OCI-LY7 (cell line): ENCODE measurements around the gene LHFPL6. TPM values are rescaled to one million over a fixed set of nuclear protein-coding genes. Genes with fewer than 3 reads are reported as not detected.

Source experiments
- BruUV-seq: library from RNA; stranded (reverse); fragments of 400-500 nt; replicated peaks from 2 replicates; lab custom pipeline; 2021; lab: Mats Ljungman, UMichigan
- CTCF ChIA-PET: fragments of 300-600 bp; sonication (Branson Sonifier 250); formaldehyde crosslinking; loops from one replicate; lab custom pipeline; 2022; ENCODE audit warnings: antibody characterized with exemption; ENCODE audit not compliant: unreplicated experiment; lab: Charles Lee
- POLR2A ChIA-PET: fragments of 300-600 bp; sonication (Branson Sonifier 250); formaldehyde crosslinking; loops from one replicate; lab custom pipeline; 2022; ENCODE audit warnings: antibody characterized with exemption; lab: Charles Lee
- DNase-seq: peaks from one replicate; pipeline ENCODE4 v3.0.0-alpha.2; 2015; ENCODE audit warnings: low spot score
- H2AFZ ChIP-seq: fragments of 200-600 bp; sonication (generic), shearing (Covaris generic); 2 replicates; pipeline ENCODE4 v1.6.1; 2014; ENCODE audit warnings: mild to moderate bottlenecking, antibody characterized with exemption, low read length, moderate library complexity
- H3K27ac ChIP-seq: fragments of 200-600 bp; sonication (generic); 2 replicates; pipeline ENCODE4 v1.5.1; 2014; ENCODE audit warnings: mixed run types, low read depth, mild to moderate bottlenecking, moderate library complexity, low read length, inconsistent platforms; ENCODE audit not compliant: poor library complexity, severe bottlenecking
- H3K36me3 ChIP-seq: fragments of 200-600 bp; sonication (generic); 2 replicates; pipeline ENCODE4 v1.6.1; 2014; ENCODE audit warnings: mild to moderate bottlenecking, antibody characterized with exemption, low read length, moderate library complexity, mixed read lengths; ENCODE audit not compliant: insufficient read depth
- H3K4me1 ChIP-seq: fragments of 200-600 bp; sonication (generic); 2 replicates; pipeline ENCODE4 v1.5.1; 2014; ENCODE audit warnings: mild to moderate bottlenecking, low read length; ENCODE audit not compliant: insufficient read depth, poor library complexity, severe bottlenecking
- H3K4me2 ChIP-seq: fragments of 200-600 bp; sonication (generic); 2 replicates; pipeline ENCODE4 v1.6.1; 2014; ENCODE audit warnings: mild to moderate bottlenecking, low read length
- H3K4me3 ChIP-seq: fragments of 200-600 bp; sonication (generic); 2 replicates; pipeline ENCODE4 v1.5.1; 2014; ENCODE audit warnings: mild to moderate bottlenecking, low read depth, low read length; ENCODE audit not compliant: poor library complexity, severe bottlenecking
- H3K79me2 ChIP-seq: fragments of 200-600 bp; sonication (generic); 2 replicates; pipeline ENCODE4 v1.6.1; 2016; ENCODE audit warnings: low read depth, mild to moderate bottlenecking, low read length, moderate library complexity, mixed read lengths; ENCODE audit not compliant: insufficient read depth
- H3K9me2 ChIP-seq: fragments of 200-600 bp; sonication (generic); 2 replicates; pipeline ENCODE4 v1.6.1; 2016; ENCODE audit warnings: mild to moderate bottlenecking, low read length, mixed read lengths; ENCODE audit not compliant: insufficient read depth
- H3K9me3 ChIP-seq: fragments of 200-600 bp; sonication (generic); 2 replicates; pipeline ENCODE4 v1.6.1; 2014; ENCODE audit warnings: mild to moderate bottlenecking, mixed run types, low read length, mixed read lengths
- H4K20me1 ChIP-seq: fragments of 200-600 bp; sonication (generic); 2 replicates; pipeline ENCODE4 v1.6.1; 2014; ENCODE audit warnings: mild to moderate bottlenecking, antibody characterized with exemption, low read length, moderate library complexity, mixed read lengths; ENCODE audit not compliant: insufficient read depth
- EZH2phosphoT487 ChIP-seq: fragments of 200-600 bp; sonication (generic); IDR thresholded peaks from 2 replicates; pipeline ENCODE4 v1.6.1; 2018; ENCODE audit warnings: low read depth, borderline replicate concordance, mild to moderate bottlenecking, mixed run types, antibody characterized with exemption, low read length, moderate library complexity, mixed read lengths
- intact Hi-C: fragments of 100-400 bp; cut with micrococcal nuclease; formaldehyde crosslinking; loops from one replicate; pipeline ENCODE4 v1.10.0; 2022; ENCODE audit not compliant: unreplicated experiment
- total RNA-seq, 2 experiments: library from RNA; depleted of rRNA in 1 of 2; stranded (reverse); fragments of >200 nt in 1 of 2; shearing (Covaris generic) in 1 of 2; gene quantifications; 2 replicates each; pipeline ENCODE4 v1.2.3, GENCODE V29; 2014 to 2022
- TF ChIP-seq, protein P1 (sequence below): fragments of 200-600 bp; sonication (generic); conservative IDR thresholded peaks from 2 replicates; pipeline ENCODE4 v1.5.1; 2014; ENCODE audit warnings: mild to moderate bottlenecking, antibody characterized with exemption, low read length, moderate library complexity, mixed read lengths

LHFPL6 gene
- total RNA-seq, 2 experiments from 2014 or later: 15.1 to 27.7 TPM

DNA sequence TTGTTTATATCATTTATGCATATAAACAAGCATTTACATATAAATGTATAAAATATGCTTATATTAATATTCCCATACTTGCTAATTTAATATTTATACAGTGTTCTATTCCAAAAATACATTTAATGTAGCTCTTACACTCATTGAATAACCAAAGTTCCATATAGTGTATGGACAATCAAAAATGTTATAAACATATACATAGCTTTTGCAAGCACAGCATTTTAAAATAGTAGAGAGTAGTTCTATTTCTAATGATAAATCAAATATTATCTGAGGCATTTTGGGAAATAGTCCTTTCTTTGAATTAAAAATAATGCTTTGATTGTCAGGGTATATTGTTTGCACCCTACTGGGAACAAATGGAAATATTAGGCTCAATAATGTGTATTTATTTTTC lies 30.0 kb upstream of the LHFPL6 start:
- DNase-seq: no peak
- no peaks in the 10 kb centered on the region for H3K4me1 ChIP-seq
- H3K27ac ChIP-seq: no peak overlapping the region
- 0 out of 2 replicates have a peak, but pooled peaks cover 5% of the 10 kb centered on the region for H3K9me3 ChIP-seq
- no TSS peak for BruUV-seq
- ChIA-PET POLR2A (interaction anchor here (0.5 to 0.7 kb wide), 2 partner anchors 295 to 425 kb away, joined by 3 read pairs; no protein-coding TSS in a partner anchor), CTCF (no interaction called here)
- no peaks in the 10 kb centered on the region for H4K20me1 ChIP-seq
- no peaks in the 10 kb centered on the region for H3K36me3 ChIP-seq
- no peak overlapping the region for H3K4me2 ChIP-seq
- TF ChIP-seq EZH2phosphoT487: no peak
- TF ChIP-seq, protein P1, sequence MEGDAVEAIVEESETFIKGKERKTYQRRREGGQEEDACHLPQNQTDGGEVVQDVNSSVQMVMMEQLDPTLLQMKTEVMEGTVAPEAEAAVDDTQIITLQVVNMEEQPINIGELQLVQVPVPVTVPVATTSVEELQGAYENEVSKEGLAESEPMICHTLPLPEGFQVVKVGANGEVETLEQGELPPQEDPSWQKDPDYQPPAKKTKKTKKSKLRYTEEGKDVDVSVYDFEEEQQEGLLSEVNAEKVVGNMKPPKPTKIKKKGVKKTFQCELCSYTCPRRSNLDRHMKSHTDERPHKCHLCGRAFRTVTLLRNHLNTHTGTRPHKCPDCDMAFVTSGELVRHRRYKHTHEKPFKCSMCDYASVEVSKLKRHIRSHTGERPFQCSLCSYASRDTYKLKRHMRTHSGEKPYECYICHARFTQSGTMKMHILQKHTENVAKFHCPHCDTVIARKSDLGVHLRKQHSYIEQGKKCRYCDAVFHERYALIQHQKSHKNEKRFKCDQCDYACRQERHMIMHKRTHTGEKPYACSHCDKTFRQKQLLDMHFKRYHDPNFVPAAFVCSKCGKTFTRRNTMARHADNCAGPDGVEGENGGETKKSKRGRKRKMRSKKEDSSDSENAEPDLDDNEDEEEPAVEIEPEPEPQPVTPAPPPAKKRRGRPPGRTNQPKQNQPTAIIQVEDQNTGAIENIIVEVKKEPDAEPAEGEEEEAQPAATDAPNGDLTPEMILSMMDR: no peak
- no peak overlapping the region for H2AFZ ChIP-seq
- no peak overlapping the region for H3K4me3 ChIP-seq
- H3K9me2 ChIP-seq: no peaks in the 10 kb centered on the region
- no peaks in the 10 kb centered on the region for H3K79me2 ChIP-seq
- intact Hi-C loops: no loop called here

DNA sequence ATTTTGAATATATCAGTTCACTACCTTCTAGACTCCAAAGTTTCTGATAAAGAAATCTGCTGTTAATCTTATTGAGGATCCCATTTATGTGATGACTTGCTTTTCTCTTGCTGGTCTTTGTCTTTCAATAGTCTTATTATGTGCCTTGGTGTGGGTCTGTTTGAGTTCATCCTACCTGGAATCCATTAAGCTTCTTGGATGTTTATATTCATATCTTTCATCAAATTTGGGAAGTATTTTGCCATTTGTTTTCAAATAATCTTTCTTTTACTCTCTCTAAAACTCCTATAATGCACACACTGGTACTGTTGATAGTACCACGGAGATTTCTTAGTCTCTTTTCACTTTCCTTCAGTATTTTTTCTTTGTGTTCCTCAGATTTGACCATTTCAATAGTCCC lies 28.3 kb upstream of the LHFPL6 start:
- H3K9me3 ChIP-seq: 0 out of 2 replicates have a peak, but pooled peaks cover 5% of the 10 kb centered on the region
- no peaks in the 10 kb centered on the region for H3K4me1 ChIP-seq
- POLR2A ChIA-PET: no interaction called here
- H3K4me2 ChIP-seq: no peak overlapping the region
- intact Hi-C loops: no loop called here
- no peaks in the 10 kb centered on the region for H4K20me1 ChIP-seq
- H3K9me2 ChIP-seq: no peaks in the 10 kb centered on the region
- H3K79me2 ChIP-seq: no peaks in the 10 kb centered on the region
- no peak overlapping the region for H2AFZ ChIP-seq
- H3K36me3 ChIP-seq: no peaks in the 10 kb centered on the region
- H3K4me3 ChIP-seq: no peak overlapping the region
- CTCF ChIA-PET: no interaction called here
- no peak overlapping the region for H3K27ac ChIP-seq
- BruUV-seq: no TSS peak
- no peak for DNase-seq
- TF ChIP-seq, protein P1: no peak
- no peak for TF ChIP-seq EZH2phosphoT487

DNA sequence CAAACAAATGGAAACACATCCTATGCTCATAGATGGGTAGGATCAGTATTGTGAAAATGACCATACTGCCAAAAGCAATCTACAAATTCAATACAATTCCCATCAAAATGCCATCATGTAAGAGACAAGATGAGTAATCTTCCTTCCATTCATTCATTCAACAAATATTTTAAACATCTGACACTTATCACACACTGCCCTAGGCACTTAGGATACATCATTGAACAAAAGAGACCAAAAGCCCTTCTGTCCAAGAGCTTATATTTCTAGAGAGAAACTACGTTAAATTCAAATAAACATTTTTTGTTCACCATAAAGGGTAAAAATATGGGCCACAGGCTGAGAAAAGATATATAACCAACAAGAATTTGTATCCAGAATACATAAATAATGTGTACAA lies 20.5 kb upstream of the LHFPL6 start:
- ChIA-PET POLR2A (interaction anchor here (0.6 to 1.0 kb wide), 2 partner anchors 45 to 519 kb away, joined by 3 read pairs; no protein-coding TSS in a partner anchor), CTCF (no interaction called here)
- no TSS peak for BruUV-seq
- intact Hi-C loops: no loop called here
- Histone ChIP-seq H3K9me2 (no peaks in the 10 kb centered on the region), H3K4me1 (no peaks in the 10 kb centered on the region), H3K79me2 (no peaks in the 10 kb centered on the region), H3K9me3 (no peaks in the 10 kb centered on the region), H2AFZ (no peak overlapping the region), H3K4me2 (no peak overlapping the region), H4K20me1 (no peaks in the 10 kb centered on the region), H3K4me3 (no peak overlapping the region), H3K27ac (no peak overlapping the region), H3K36me3 (no peaks in the 10 kb centered on the region)
- DNase-seq: no peak
- TF ChIP-seq EZH2phosphoT487: no peak
- TF ChIP-seq, protein P1: no peak
